GM19438 (cell line): ENCODE results near the gene RAB13.
"Not testable (repeated sequence)": the region's sequence is repeated elsewhere in the genome, so short reads cannot be mapped to it uniquely, and the experiment has no call there.

Experiments used
- ATAC-seq: cut with Tn5 transposase; IDR thresholded peaks from one replicate; pipeline ENCODE4 v1.9.1; 2021; ENCODE audit warnings: low read depth; ENCODE audit not compliant: unreplicated experiment

RAB13 gene

DNA sequence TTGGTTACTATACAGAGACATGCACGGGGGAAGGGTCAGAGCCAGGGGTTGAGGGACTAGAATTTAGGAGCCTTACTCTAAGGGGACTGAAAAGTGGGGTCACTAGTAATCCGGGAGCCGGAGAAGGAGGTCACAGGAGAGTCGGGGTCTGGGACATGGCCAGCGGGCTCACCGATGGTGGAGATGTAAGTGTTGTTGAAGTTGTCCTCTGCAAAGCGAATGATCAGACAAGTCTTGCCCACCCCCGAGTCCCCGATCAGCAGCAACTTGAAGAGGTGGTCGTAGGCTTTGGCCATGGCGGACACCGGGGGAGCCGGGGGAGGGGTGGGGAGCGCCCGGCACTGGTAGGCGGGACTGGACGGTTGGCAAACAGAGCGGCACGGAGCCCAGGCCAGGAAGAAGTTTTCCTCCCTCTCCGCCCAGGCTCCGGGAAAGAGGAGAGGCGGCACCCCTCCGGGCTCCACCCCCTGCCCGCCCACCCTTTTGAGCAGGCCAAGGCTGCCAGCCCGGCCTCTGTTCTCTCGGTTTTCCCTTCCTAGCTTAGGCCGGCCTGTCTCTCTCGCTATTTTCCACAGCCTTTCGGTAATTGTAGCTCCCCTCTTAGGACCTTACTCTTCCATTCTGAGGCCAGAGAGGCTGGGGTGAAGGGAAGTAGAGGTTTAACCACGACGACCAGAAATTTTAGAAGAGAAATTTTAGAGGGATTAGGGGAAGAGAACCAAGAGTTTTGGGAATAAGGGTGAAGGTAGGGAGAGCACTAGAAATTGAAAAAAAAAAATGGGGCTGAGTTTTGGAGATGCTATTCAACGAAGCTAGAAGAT is at the start of gene RAB13:
Gene RAB13 (minus strand): TSS at position 399 of the 821 bp plus-strand sequence. CDS start 103 bp downstream, at position 296.
- no peak for ATAC-seq

DNA sequence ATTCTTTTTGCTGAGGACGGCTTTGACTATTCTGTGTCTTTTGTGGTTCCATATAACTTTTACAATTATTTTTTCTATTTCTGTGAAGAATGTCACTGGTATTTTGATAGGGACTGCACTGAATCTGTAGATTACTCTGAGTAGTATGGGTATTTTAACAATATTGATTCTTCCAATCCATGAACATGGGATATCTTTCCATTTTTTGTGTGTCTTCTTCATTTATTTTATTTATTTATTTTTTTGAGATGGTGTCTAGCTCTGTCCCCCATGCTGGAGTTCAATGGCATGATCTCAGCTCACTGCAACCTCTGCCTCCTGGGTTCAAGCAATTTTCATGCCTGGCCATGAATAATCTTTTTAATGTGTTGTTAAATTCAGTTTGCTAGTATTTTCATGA is 47.6 kb upstream of the RAB13 start:
- ATAC-seq: not testable (repeated sequence)

DNA sequence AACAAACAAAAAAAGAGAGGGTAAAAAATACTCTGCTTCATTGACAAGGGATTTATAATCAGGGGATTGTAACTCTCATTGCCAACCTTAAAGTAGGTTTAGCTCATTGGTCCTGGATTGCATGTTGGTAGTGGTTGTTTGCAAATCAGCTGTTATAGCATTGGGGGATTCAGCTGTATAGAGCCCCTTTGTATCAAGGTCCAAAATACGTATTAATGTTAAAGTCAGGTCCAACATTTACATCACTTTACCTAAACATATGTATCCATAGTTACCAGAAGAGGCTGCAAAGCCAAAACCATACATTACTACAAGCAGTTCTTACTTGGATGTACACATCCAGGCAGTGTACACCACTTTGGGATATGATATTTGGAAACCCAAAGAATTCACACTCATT is 33.8 kb upstream of the RAB13 start:
- ATAC-seq: no peak

DNA sequence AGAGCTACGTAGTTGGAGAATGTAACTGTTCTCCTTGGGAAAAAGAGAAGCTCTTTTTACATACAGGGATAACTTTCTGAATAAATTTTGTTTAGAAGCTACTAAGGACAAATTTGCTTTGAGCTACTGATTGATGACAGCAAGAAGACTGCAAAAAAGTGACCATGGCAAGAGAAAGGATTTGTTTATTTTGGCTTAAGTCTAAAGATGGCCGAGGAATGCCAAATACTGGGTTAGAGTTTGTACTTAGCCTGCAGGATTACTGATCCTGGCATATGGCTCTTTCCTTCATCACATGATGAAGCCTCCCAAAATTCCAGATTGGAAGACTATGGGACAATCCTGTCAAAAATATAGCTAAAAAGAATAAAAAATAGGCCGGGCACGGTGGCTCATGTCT is 33.1 kb upstream of the RAB13 start:
- ATAC-seq: no peak

DNA sequence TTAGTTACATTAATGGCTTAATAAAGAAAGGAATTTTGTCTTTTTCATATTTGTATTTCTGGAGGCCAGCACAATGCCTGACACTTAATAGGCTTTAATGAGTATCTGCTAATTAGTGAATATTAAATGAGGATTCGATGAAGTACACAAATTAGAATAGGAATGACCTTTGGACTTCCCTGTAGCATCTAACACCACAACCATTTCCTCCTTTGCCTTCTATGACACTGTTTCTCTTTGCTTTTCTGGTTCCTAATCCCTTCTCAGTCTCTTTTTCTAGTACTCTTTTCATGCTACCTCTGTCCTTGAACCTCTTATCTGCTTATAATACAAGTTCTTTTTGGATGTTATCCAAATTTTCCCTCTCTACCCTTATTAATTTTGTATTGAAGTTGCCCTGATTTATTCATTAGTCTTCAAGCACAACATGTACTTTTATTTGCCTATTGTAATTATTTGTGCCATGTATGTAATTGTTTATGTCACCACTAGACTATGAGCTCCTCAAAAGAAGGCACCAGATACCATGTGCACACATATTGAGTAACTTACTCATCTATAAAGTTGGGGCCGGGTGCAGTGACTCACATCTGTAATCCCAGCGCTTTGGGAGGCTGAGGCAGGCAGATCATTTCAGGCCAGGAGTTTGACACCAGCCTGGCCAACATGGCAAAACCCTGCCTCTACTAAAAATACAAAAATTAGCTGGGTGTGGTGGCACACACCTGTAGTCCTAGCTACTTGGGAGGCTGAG is 28.2 kb upstream of the RAB13 start:
- ATAC-seq: no peak

DNA sequence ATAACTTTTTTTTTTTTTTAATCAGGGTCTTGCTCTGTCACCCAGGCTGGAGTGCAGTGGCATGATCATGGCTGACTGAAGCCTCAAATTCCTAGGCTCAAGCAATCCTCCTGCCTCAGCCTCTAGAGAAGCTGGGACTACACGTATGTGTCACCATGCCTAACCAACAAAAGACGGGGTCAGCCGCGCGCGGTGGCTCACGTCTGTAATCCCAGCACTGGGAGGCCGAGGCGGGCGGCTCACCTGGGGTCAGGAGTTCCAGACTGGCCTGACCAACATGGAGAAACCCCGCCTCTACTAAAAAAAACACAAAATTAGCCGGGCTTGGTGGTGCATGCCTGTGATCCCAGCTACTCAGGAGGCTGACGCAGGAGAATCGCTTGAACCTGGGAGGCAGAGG is 26.4 kb upstream of the RAB13 start:
- not testable (repeated sequence) for ATAC-seq

DNA sequence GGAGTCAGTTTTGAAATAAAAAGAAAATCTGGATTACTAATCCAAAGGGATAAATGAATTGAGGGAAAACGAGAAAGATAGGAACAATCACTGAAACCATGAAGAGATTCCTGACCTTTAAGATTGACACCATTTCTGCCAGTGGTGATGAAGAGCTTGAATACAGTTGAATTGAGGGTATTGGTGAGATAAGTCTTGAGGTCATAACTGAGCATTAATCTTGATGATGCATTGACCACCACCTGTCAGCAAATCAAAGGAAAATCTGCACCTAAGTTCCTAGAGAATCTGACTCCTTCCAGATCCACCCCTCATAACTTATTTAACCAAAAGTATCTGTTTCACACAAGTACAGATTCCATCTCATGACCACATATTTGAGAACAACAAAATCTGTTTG is 26.0 kb upstream of the RAB13 start:
- ATAC-seq: no peak

DNA sequence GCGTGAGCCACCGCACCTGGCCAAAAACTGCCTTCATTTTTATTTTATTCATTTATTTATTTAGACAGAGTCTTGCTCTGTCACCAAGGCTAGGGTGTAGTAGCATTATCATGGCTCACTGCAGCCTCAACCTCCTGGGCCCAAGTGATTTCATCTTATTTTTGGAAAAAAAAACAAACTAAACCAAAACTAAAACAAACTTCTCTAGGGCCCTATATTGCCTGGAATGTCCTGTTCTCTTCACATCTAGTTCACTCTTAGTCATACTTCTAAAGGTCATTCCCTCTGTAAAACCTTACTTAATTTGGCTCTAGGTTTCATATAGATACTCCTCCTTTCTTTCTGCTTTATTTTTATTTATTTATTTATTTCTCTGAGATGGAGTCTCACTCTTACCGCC is 20.0 kb upstream of the RAB13 start:
- no peak for ATAC-seq

DNA sequence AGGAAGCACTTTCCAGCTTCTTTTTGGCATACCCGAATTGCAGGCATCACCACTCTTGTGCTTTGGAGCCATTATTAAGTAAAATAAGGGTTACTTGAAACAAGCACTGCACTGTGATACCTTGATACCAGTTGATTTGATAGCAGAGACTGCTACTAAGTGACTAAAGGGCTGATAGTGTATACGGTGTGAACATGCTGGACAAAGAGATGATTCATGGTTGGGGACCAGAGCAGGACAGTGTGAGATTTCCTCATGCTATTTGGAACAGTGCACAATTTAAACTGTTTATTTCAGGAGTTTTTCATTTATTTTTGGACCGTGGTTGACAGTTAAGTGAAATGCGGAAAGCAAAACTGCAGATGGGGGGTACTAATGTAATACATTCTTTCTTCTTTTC is 14.3 kb upstream of the RAB13 start:
- no peak for ATAC-seq

DNA sequence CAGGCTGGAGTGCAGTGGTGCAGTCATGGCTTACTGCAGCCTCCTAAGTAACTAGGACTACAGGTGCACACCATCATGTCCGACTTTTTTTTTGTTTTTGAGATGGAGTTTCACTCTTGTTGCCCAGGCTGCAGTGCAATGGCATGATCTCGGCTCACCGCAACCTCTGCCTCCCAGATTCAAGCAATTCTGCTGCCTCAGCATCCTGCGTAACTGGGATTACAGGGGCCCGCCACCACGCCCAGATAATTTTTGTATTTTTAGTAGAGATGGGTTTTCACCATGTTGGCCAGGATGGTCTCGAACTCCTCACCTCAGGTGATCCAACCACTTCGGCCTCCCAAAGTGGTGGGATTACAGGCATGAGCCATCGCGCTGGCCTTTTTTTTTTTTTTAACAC is 10.7 kb upstream of the RAB13 start:
- not testable (repeated sequence) for ATAC-seq

DNA sequence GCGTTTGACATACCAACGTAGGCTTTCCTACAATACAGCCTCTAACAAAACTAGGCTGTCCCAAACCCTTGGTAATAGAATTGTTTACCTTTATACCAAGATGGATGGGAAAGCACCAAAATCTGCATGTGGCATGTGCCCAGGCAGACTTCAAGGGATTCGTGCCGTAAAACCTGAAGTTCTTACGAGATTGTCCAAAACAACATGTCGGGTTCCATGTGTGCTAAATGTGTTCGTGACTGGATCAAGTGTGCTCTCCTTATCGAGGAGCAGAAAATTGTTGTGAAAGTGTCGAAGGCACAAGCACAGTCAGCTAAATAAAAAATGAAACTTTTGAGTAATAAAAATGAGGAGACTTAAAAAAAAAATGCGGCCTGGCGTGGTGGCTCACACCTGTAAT is 9.5 kb upstream of the RAB13 start:
- ATAC-seq: no peak

DNA sequence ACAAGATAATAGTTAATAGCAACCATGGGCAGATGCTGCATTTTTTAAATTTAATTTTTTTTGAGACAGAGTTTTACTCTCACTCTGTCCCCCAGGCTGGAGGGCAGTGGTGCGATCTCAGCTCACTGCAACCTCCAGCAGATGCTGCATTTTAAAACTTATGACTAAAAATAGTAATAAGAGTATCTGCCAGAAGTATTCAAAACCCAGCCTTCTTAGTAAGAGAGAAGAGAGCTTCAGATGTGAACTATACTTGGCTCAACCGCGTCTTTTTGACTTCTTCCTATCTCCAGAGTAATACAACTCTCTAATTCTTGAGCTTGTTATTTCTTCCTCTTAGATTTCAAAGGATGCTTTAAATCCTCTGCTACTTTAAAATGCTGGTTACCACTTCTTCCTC is 9.1 kb upstream of the RAB13 start:
- no peak for ATAC-seq

DNA sequence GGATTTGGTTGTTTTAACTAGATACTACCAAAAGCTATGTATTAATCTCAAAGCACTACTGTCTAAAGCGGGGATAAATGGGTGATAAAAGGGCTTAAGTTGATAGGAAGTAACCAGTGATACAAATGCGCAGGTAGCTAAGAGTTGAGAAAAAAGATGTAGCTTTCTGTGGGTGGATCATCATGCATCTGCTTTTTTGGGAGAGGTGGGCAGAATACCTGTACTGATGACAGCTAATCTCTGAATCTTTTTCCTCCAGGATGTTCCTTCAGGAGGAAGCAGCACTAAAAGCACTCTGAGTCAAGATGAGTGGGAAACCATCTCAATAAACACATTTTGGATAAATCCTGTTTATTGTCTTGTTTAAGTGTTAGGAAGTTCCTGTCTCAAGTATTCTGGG is 5.7 kb upstream of the RAB13 start:
- no peak for ATAC-seq

DNA sequence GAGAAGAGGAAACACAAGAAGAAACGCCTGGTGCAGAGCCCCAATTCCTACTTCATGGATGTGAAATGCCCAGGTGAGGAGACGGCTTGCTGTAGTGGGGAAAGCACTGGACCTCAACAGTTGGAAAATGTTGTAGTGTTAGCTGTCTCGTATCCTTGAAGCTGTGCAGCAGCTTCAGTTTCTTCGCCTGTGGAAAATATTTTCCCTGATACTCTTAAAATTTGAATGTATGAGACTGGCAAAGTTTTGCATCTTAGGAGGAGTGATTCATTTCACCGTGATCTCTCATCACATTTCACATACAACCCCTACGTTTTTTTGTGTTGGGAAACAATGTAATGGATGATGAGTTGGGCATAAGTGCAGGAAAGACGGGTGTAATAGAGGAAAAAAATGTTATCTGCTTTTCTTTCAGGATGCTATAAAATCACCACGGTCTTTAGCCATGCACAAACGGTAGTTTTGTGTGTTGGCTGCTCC is 5.1 kb upstream of the RAB13 start:
- no peak for ATAC-seq

DNA sequence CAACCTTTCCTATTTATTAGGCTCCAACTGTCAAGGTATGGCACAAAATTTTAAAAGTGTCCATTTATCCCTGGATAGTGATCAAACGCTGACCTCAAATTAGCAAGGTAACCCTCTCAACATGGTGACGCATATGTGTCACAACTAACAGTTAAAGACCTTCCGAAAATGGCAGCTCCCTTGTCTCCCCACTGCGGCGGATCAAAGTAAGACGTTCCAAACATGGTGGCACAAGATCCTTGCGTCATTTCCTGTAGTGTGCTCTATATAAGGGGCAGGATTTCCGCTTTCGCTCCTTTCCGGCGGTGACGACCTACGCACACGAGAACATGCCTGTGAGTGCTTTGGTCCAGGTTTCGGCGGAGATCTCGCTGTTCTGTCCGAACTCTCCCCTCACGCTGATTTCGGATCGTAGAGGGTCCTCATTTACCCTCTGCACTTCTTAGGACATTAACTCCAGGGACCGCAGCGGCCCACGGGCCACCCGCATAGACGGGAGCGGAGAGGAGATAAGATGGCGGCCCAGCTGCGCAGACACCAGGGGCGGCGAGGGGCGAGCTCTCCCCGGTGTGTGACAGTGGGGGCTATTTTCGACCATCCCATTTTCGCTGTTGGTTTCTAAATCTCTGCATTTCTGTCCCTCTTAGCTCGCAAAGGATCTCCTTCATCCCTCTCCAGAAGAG is 4.5 kb upstream of the RAB13 start, which contains the start of gene RPS27:
Gene RPS27 (plus strand): TSS at position 295 of the 683 bp plus-strand sequence. CDS start 35 bp downstream, at position 330.
- peak; percentile 52 for ATAC-seq

DNA sequence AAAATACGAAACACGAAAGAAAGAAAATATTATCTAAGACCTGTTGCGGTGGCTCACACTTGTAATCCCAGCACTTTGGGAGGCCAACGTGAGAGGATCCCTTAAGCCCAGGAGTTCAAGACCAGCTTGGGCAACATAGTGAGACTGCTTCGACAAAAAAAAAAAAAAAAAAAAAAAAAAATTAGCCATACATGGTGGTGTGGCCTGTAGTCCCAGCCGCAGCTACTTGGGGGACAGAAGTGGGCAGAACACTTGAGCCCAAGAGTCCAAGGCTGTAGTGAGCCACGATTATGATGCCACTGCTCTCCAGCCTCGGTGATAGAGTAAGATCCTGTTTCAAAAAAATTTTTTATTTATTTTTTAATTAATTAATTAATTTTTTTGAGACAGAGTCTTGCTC is 1.5 kb upstream of the RAB13 start:
- no peak for ATAC-seq

DNA sequence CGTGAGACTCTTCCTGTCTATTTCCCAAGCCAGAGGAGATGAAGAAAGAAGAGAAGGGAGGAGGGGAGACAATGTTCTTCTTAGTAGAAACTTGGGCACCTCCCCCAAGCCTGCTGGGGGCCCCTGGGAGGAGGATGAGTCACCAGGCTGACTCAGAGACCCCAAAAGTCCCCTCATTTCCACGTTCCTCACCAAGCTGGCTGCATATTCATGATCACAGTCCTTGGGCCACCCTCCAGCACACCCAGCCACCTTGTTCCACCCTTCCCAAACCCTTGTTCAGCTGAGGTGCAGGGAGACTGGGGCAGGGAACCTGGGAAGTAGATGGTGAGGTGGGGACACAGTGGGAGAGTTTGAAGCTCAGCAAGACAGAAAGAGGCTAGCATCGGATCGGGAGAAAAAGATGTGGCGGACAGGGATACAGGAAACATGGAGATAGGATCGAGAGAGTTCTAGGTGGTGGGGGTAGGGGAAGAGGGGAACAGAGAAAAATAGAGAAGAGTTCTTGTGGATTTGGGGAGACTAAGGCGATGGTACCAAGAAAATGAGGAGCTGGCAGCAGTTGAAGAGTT is 712 bp downstream of the RAB13 start:
- ATAC-seq: no peak

DNA sequence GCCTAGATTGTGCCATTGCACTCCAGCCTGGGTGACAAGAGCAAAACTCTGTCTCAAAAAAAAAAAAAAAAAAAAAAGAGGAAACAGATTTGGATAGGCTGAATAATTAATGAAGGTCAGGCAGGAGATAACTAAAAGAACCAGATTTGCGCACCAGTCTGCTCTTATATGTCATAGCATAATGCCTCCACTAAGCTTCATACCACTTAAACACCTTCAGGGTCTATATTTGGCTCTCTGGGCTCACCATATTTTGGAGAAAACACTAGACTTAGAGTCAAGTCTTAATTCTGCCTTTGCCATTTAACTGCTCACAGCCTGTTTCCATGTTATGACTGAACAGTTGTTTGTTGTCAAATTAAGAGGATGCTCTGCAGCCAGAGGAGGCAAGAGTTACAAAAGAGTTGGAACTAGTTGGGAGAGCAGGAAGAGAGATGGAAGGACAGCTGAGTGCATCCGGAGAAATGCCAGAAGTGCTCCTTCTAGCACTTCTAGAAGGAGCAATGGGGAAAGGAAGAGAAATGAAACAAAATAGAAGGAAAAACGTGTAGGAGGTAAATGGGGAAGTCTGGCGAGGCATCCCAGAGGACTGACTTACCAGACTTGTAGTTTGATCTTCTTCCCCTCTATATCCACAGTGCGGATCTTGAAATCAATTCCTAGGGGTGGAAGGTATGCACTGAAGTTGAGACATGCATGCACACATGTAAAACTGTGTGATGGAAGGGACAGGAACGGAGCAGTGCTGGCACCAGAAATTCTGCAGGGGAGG is 1.8 kb downstream of the RAB13 start:
- ATAC-seq: no peak

DNA sequence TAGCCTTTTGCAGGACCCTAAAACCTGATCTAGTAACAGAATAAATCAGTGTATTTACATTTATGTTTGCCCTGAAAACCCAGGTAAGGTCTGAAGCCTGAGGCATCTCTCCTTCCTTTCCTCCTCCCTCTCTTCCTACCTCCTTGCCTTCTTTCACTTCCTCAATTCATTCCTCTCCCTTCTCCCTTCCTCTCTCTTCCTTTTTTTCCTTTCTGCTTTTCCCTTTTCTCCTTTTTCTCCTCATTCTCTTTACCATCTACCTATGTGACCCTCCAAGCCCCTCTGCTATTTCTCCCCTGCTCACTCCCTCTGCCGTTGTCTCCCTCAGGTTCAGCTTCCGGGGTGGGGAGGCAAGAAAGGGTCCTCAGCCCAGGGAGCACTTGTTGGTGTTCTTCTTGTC is 4.4 kb downstream of the RAB13 start:
- not testable (repeated sequence) for ATAC-seq

DNA sequence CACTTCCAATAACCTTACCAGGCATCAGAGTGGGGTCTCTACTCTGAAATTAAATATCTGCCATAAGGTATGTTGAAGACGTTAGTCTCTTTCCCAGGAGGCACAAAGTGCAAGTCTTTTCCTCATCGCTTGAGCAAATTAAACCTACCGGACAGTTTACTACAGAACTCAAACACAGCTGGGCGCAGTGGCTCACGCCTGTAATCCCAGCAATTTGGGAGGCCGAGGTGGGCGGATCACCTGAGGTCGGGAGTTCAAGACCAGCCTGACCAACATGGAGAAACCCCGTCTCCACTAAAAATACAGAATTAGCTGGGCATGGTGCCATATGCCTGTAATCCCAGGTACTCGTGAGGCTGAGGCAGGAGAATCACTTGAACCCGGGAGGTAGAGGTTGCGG is 7.0 kb downstream of the RAB13 start:
- ATAC-seq: not testable (repeated sequence)
